ENCODE results near the gene ABLIM2.

Gene ABLIM2

DNA sequence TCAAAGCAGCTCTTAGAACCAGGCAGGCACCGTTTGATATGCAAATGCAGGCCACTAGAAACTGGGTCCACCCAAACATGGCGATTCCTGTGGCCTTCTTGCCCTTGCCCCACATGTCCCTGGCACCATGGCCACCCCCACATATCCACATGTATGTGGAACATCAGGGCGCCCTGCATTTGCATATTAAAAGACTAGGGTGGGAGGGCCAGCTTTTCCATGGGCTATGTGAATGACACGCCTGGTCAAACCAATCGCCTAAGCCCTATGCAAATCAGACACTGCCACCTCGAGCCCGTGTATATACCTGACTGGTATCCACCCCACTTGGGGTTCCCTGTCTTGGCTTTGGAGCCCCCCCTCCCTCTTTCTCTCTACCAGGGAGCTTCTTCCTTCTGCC lies 107.0 kb downstream of the ABLIM2 start:
- H2BK15ac ChIP-seq (replicated peaks; ENCODE audit: low read depth), result no peak overlapping the region
- no peaks in the 10 kb centered on the region for H3K79me2 ChIP-seq (ENCODE audit: control insufficient read depth, insufficient read depth, low read length)
- H3K4me2 ChIP-seq (ENCODE audit: low read length), result no peak overlapping the region
- H3K27me3 ChIP-seq (ENCODE audit: insufficient read depth, low read length, poor library complexity), result no peaks in the 10 kb centered on the region
- DNase-seq, result no peak
- peaks cover 2% of the 10 kb centered on the region for H3K4me1 ChIP-seq (ENCODE audit: control insufficient read depth, low read depth, low read length)
- H3K9ac ChIP-seq (ENCODE audit: low read length), result no peak overlapping the region
- H2AK5ac ChIP-seq (ENCODE audit: low read length), result no peak overlapping the region
- H4K5ac ChIP-seq (ENCODE audit: low read length), result no peak overlapping the region
- H3K79me1 ChIP-seq (ENCODE audit: low read length), result no peaks in the 10 kb centered on the region
- no peak overlapping the region for H3K27ac ChIP-seq (ENCODE audit: low read depth, low read length)
- no CpG with 5 or more reads among the region's 7 CpGs for WGBS (ENCODE audit: extremely low coverage, insufficient coverage, low lambda C conversion rate)
- no peak overlapping the region for H3K4ac ChIP-seq (ENCODE audit: low read depth, low read length)
- H3K36me3 ChIP-seq (ENCODE audit: control insufficient read depth, insufficient read depth, low read length), result no peaks in the 10 kb centered on the region
- no peak overlapping the region for H3K4me3 ChIP-seq (ENCODE audit: low read length)
- no peak overlapping the region for H3K18ac ChIP-seq (ENCODE audit: low read length)
- no peak overlapping the region for H3K23ac ChIP-seq (ENCODE audit: low read length)
- no peak overlapping the region for H4K8ac ChIP-seq (ENCODE audit: low read depth, low read length)
- no peak overlapping the region for H3K56ac ChIP-seq (ENCODE audit: low read length)
- H2BK120ac ChIP-seq (ENCODE audit: low read depth, low read length), result no peak overlapping the region
- H2BK5ac ChIP-seq (ENCODE audit: low read length), result no peak overlapping the region

DNA sequence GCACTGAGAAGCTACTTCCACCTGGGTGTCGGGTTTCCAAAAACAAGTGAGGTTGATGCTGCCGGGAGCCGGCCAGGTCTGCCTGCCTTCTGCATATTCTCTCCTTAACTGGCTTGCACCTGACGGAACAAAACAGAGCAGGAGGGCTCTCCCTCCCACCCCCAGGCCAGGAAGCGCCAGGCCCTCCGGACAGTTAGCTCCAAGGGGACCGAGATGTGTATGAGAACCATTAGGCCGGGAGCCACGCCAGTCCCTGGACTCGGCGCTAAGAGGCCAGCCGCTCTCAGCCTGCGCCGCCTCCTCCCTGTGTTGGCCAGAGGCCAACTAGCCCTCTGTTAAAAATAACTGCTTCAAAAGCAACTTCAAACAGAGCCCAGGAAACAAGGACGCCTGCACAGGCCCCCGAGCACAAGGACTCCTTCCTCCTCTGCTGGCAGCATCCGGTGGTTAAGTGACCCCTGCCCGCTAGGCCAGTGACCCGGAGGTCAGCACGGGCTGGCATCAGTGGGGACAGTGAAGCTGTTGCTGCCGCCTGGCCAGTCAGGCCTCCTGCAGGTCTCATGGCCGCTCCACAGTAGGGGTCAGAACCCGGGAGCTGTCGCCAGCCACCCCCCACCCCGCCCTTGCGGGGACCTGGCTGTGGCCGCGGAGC lies 107.9 kb downstream of the ABLIM2 start:
- no peak overlapping the region for H3K18ac ChIP-seq (ENCODE audit: low read length)
- no peaks in the 10 kb centered on the region for H3K79me1 ChIP-seq (ENCODE audit: low read length)
- no peaks in the 10 kb centered on the region for H3K36me3 ChIP-seq (ENCODE audit: control insufficient read depth, insufficient read depth, low read length)
- H3K9ac ChIP-seq (ENCODE audit: low read length), result no peak overlapping the region
- WGBS (ENCODE audit: extremely low coverage, insufficient coverage, low lambda C conversion rate), result no CpG with 5 or more reads among the region's 28 CpGs
- no peaks in the 10 kb centered on the region for H3K27me3 ChIP-seq (ENCODE audit: insufficient read depth, low read length, poor library complexity)
- peaks cover 2% of the 10 kb centered on the region for H3K4me1 ChIP-seq (ENCODE audit: control insufficient read depth, low read depth, low read length)
- H4K8ac ChIP-seq (ENCODE audit: low read depth, low read length), result no peak overlapping the region
- no peaks in the 10 kb centered on the region for H3K79me2 ChIP-seq (ENCODE audit: control insufficient read depth, insufficient read depth, low read length)
- DNase-seq, result peak; percentile 69
- H2BK5ac ChIP-seq (ENCODE audit: low read length), result no peak overlapping the region
- no peak overlapping the region for H2BK120ac ChIP-seq (ENCODE audit: low read depth, low read length)
- H3K4ac ChIP-seq (ENCODE audit: low read depth, low read length), result no peak overlapping the region
- no peak overlapping the region for H3K56ac ChIP-seq (ENCODE audit: low read length)
- H3K4me3 ChIP-seq (ENCODE audit: low read length), result no peak overlapping the region
- H2BK15ac ChIP-seq (replicated peaks; ENCODE audit: low read depth), result no peak overlapping the region
- no peak overlapping the region for H4K5ac ChIP-seq (ENCODE audit: low read length)
- no peak overlapping the region for H3K23ac ChIP-seq (ENCODE audit: low read length)
- H2AK5ac ChIP-seq (ENCODE audit: low read length), result no peak overlapping the region
- no peak overlapping the region for H3K4me2 ChIP-seq (ENCODE audit: low read length)
- H3K27ac ChIP-seq (ENCODE audit: low read depth, low read length), result no peak overlapping the region

DNA sequence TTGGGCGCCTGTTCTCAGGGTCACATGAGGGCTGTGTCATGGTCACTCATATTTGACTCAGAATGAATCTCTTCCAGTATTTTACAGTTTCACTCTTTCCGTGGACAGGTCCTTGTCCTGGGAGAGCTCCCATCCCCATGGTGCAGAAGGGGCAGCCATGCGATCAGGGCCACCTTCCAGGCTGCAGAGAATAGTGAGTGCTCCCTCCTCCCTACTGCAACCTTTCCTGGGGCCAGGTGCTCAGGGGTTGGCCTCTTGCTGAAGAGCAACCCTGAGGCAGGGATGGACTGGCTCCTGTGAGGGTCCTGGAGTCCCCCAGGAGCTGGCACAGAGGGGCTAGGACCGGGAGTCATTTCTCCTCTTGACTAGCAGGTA lies 108.4 kb downstream of the ABLIM2 start:
- Histone ChIP-seq H3K4me1 (ENCODE audit: control insufficient read depth, low read depth, low read length) (peaks cover 2% of the 10 kb centered on the region), H3K56ac (ENCODE audit: low read length) (peak overlapping the region; percentile 35), H3K9ac (ENCODE audit: low read length) (no peak overlapping the region), H3K79me1 (ENCODE audit: low read length) (no peaks in the 10 kb centered on the region), H3K36me3 (ENCODE audit: control insufficient read depth, insufficient read depth, low read length) (no peaks in the 10 kb centered on the region), H3K27ac (ENCODE audit: low read depth, low read length) (no peak overlapping the region), H3K23ac (ENCODE audit: low read length) (no peak overlapping the region), H3K4ac (ENCODE audit: low read depth, low read length) (no peak overlapping the region), H2BK5ac (ENCODE audit: low read length) (no peak overlapping the region), H3K4me2 (ENCODE audit: low read length) (no peak overlapping the region), H2BK15ac (replicated peaks; ENCODE audit: low read depth) (no peak overlapping the region), H3K4me3 (ENCODE audit: low read length) (no peak overlapping the region), H4K8ac (ENCODE audit: low read depth, low read length) (no peak overlapping the region), H2BK120ac (ENCODE audit: low read depth, low read length) (no peak overlapping the region), H3K18ac (ENCODE audit: low read length) (no peak overlapping the region), H4K5ac (ENCODE audit: low read length) (no peak overlapping the region), H3K79me2 (ENCODE audit: control insufficient read depth, insufficient read depth, low read length) (no peaks in the 10 kb centered on the region), H2AK5ac (ENCODE audit: low read length) (no peak overlapping the region), H3K27me3 (ENCODE audit: insufficient read depth, low read length, poor library complexity) (no peaks in the 10 kb centered on the region)
- no peak for DNase-seq
- WGBS (ENCODE audit: extremely low coverage, insufficient coverage, low lambda C conversion rate), result no CpG with 5 or more reads among the region's 4 CpGs

DNA sequence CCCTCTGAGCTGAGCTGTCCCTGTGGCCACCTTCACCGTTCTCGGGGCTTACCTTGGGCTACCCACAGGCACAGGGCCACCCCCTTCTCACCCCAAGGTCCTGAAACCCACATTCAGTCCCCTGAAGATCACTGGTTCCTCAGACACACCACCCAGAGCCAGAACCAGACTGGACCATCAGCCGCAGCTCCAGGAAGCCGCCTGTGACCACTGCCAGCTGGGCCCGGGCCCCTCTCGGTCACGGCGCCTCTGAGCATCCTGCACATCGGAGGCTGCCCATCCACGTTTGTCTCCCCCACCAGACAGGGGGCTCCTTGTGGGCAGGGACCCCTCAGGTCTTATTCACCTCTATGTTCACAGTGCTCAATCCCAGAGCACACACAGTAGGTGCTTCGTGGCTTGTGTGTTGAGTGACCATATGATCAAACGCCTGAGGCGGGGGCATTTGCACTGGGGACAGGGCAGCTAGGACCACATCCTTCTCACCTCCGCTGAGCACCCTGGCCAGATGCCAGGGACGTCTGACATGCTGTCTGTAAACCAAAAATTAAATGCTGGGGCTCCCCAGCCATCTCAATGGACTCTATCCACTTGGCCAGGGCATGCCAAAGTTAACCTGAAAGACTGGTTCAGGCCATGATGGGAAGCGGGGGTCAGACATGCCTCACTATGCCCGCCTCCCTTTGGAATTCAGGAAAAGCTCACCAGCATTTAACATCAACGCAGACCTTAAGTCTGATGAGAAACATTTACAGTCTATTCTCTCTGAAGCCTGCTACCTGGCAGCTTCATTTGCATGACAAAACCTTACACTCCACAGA lies 109.5 kb downstream of the ABLIM2 start:
- Histone ChIP-seq H3K56ac (ENCODE audit: low read length) (peak overlapping the region; percentile 42), H3K23ac (ENCODE audit: low read length) (no peak overlapping the region), H3K4me2 (ENCODE audit: low read length) (no peak overlapping the region), H4K5ac (ENCODE audit: low read length) (no peak overlapping the region), H3K4ac (ENCODE audit: low read depth, low read length) (no peak overlapping the region), H2BK120ac (ENCODE audit: low read depth, low read length) (no peak overlapping the region), H3K4me1 (ENCODE audit: control insufficient read depth, low read depth, low read length) (peaks cover 2% of the 10 kb centered on the region), H2AK5ac (ENCODE audit: low read length) (no peak overlapping the region), H3K79me1 (ENCODE audit: low read length) (no peaks in the 10 kb centered on the region), H4K8ac (ENCODE audit: low read depth, low read length) (no peak overlapping the region), H2BK15ac (replicated peaks; ENCODE audit: low read depth) (no peak overlapping the region), H3K36me3 (ENCODE audit: control insufficient read depth, insufficient read depth, low read length) (no peaks in the 10 kb centered on the region), H3K4me3 (ENCODE audit: low read length) (no peak overlapping the region), H3K27ac (ENCODE audit: low read depth, low read length) (no peak overlapping the region), H3K18ac (ENCODE audit: low read length) (no peak overlapping the region), H3K27me3 (ENCODE audit: insufficient read depth, low read length, poor library complexity) (no peaks in the 10 kb centered on the region), H3K9ac (ENCODE audit: low read length) (no peak overlapping the region), H2BK5ac (ENCODE audit: low read length) (no peak overlapping the region), H3K79me2 (ENCODE audit: control insufficient read depth, insufficient read depth, low read length) (no peaks in the 10 kb centered on the region)
- no CpG with 5 or more reads among the region's 18 CpGs for WGBS (ENCODE audit: extremely low coverage, insufficient coverage, low lambda C conversion rate)
- DNase-seq, result peak; percentile 83

DNA sequence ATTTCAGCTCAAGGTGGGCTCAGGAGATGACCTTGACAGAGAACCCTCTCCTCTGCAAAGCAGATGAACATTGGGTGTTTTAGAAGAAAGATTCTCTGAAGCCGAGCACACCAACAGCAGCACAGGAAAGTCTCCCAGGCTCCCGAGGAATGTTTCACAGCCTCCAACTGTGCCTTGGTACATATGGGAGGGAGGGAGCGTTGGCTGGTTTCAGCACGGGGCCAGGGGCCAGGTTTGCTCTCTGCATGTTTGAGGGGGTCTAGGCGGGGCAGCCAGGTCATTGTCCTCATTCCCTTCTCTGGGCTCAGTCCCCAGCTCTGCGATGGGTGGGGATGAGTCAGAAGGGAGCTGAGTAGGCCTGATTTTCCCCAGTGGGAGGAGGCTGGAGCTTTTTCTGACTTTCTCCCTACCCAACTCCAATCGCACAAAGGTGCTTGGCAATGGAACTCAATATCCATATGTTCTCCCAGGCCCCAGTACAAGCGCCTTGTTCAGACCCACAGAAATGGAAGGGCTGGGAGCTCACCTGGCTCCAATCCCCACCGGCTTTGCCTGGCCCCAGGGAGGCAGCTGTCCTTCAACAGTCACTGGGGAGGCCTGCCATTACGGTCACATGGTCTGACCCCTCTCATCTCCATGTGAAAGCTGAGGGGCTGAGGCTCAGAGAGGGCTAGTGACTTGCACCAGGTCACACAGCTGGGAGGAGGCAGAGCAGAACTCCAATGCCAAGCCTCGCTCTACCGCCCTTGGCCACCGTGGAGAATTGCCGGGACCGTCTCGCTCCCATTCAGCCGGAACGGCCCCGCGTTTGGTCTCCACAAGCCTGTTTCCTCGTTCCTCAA lies 110.6 kb downstream of the ABLIM2 start:
- no peak overlapping the region for H3K4ac ChIP-seq (ENCODE audit: low read depth, low read length)
- no CpG with 5 or more reads among the region's 21 CpGs for WGBS (ENCODE audit: extremely low coverage, insufficient coverage, low lambda C conversion rate)
- H2BK120ac ChIP-seq (ENCODE audit: low read depth, low read length), result no peak overlapping the region
- no peak overlapping the region for H4K5ac ChIP-seq (ENCODE audit: low read length)
- no peak overlapping the region for H2BK15ac ChIP-seq (replicated peaks; ENCODE audit: low read depth)
- H3K23ac ChIP-seq (ENCODE audit: low read length), result no peak overlapping the region
- peaks cover 2% of the 10 kb centered on the region for H3K4me1 ChIP-seq (ENCODE audit: control insufficient read depth, low read depth, low read length)
- no peak overlapping the region for H4K8ac ChIP-seq (ENCODE audit: low read depth, low read length)
- no peak overlapping the region for H3K27ac ChIP-seq (ENCODE audit: low read depth, low read length)
- no peak overlapping the region for H2BK5ac ChIP-seq (ENCODE audit: low read length)
- no peaks in the 10 kb centered on the region for H3K36me3 ChIP-seq (ENCODE audit: control insufficient read depth, insufficient read depth, low read length)
- no peak overlapping the region for H2AK5ac ChIP-seq (ENCODE audit: low read length)
- DNase-seq, result no peak
- no peak overlapping the region for H3K9ac ChIP-seq (ENCODE audit: low read length)
- no peak overlapping the region for H3K56ac ChIP-seq (ENCODE audit: low read length)
- H3K18ac ChIP-seq (ENCODE audit: low read length), result no peak overlapping the region
- H3K4me3 ChIP-seq (ENCODE audit: low read length), result no peak overlapping the region
- no peaks in the 10 kb centered on the region for H3K27me3 ChIP-seq (ENCODE audit: insufficient read depth, low read length, poor library complexity)
- no peak overlapping the region for H3K4me2 ChIP-seq (ENCODE audit: low read length)
- no peaks in the 10 kb centered on the region for H3K79me1 ChIP-seq (ENCODE audit: low read length)
- H3K79me2 ChIP-seq (ENCODE audit: control insufficient read depth, insufficient read depth, low read length), result no peaks in the 10 kb centered on the region

Data from mesendoderm (in vitro differentiated cells).